Ramos (cell line): ENCODE data around the gene B3GALT4.
"Not testable (repeated sequence)": the region's sequence is repeated elsewhere in the genome, so short reads cannot be mapped to it uniquely, and the experiment has no call there.

Experiments
- in situ Hi-C: fragments of 300-500 bp; cut with MboI; formaldehyde crosslinking; loops from one replicate; pipeline ENCODE4 v1.14.3; 2022; ENCODE audit warnings: low sequenced_read_pairs; ENCODE audit not compliant: unreplicated experiment

The B3GALT4 gene

GRCh38 chr6:33271468-33272274 is 5.3 kb upstream of the B3GALT4 start, which contains the start of the genes RPS18 and VPS52:
RPS18 (plus strand) TSS chr6:33272075; CDS start chr6:33272120, 45 bp downstream.
VPS52 (minus strand) TSS chr6:33271876; CDS start chr6:33271675, 201 bp downstream.
- in situ Hi-C loops = no loop called here

DNA sequence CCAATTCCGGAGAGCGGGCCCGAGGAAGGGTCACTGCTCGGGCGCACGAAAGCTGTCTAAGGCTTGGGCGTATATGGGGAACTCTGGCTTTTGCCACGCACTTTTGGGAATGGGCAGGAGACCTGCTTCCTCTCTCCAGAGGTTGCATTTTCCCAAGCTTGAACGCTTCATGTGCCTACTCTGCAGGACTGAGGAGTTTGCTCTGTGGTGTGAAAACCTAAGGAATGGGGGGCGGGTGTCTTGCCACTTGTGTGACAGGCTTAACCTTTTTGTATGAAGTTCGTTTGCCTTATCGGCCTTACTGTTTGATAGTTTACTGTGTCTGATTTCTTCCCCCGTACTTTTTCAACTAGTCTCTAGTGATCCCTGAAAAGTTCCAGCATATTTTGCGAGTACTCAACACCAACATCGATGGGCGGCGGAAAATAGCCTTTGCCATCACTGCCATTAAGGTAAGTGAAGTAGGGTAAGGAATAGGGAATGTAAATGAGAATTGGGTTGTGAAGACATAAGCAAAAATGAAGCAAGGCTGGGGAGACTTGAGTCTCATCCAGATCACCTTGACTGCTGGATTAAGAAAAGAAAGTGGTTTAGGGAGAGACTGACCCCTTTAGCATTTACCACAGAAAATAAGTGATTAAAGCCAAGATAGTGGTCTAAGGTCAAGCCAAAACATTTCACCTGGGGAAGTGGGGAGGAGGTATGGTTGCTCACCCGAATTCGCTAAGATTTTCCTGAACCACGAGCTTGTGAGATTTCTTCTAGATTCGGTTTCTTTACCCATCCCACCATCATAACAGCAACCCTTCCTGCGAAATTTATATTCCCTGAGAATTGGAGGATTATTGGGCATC is 4.4 kb upstream of the B3GALT4 start:
- in situ Hi-C loops = no loop called here

- in situ Hi-C loops = no loop called here
Observed at GRCh38 chr6:33273129-33273923, 3.6 kb upstream of the B3GALT4 start.

- in situ Hi-C loops = no loop called here
Observed at GRCh38 chr6:33273924-33274902, 2.7 kb upstream of the B3GALT4 start.

GRCh38 chr6:33275795-33276580 is 935 bp upstream of the B3GALT4 start:
- in situ Hi-C loops = not testable (repeated sequence)

- in situ Hi-C loops = no loop called here
Observed at GRCh38 chr6:33276581-33276863, 401 bp upstream of the B3GALT4 start.

DNA sequence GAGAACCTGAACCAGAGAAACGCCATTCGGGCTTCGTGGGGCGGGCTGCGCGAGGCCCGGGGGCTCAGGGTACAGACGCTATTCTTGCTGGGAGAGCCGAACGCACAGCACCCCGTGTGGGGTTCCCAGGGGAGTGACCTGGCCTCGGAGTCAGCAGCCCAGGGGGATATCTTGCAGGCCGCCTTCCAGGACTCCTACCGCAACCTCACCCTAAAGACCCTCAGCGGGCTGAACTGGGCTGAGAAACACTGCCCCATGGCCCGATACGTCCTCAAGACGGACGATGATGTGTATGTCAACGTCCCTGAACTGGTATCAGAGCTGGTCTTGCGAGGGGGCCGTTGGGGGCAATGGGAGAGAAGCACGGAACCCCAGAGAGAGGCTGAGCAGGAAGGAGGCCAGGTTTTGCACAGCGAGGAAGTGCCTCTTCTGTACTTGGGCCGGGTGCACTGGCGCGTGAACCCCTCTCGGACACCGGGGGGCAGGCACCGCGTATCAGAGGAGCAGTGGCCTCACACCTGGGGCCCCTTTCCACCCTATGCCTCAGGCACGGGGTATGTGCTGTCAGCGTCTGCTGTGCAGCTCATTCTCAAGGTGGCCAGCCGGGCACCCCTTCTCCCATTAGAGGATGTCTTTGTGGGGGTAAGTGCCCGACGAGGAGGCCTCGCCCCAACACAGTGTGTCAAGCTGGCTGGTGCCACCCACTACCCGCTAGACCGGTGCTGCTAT is 904 bp downstream of the B3GALT4 start:
- in situ Hi-C loops = no loop called here

- in situ Hi-C loops = no loop called here
Observed at GRCh38 chr6:33278392-33278741, 1.4 kb downstream of the B3GALT4 start.

GRCh38 chr6:33278810-33279209 is 1.9 kb downstream of the B3GALT4 start:
- in situ Hi-C loops = no loop called here

GRCh38 chr6:33279257-33279695 is 2.4 kb downstream of the B3GALT4 start:
- in situ Hi-C loops = no loop called here

DNA sequence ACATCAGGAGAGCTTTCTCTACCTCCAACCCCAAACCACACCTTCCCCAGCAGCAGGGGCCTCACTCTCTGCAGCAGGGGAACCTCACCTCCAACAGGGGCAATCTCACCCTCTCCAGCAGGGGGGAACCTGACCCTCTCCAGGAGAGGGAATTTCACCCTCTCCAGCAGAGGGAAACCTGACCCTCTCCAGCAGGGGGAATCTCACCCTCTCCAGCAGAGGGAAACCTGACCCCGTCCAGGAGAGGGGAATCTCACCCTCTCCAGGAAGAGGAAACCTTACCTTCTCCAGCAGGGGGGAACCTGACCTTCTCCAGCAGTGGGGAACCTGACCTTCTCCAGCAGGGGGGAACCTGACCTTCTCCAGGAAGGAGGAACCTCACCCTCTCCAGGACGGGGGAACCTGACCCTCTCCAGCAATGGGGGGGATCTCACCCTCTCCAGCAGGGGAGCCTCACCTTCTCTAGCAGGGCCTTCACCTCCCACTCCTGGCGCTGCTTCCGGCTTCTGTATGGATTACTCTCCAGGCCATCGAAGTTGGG is 3.1 kb downstream of the B3GALT4 start:
- in situ Hi-C loops = no loop called here

DNA sequence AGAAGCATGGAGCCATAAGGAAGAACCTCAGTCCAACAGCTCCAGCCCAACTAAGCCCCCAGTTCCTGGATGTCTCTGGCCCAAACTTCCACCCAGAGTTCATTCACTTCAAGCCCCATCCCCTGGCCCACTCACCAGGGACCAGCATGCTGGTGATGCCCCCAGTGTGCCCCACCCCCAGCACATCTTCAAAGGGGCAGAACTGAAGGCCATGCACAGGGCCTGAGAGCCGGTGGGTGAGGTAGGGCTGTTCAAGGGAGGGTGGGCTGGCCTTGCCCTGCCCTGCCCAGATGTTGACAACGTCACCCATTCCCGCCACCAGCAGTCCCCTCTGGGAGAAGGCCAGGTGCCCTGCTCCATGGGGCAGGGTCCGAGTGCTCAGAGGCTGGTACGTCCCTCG is 3.6 kb downstream of the B3GALT4 start:
- in situ Hi-C loops = no loop called here

DNA sequence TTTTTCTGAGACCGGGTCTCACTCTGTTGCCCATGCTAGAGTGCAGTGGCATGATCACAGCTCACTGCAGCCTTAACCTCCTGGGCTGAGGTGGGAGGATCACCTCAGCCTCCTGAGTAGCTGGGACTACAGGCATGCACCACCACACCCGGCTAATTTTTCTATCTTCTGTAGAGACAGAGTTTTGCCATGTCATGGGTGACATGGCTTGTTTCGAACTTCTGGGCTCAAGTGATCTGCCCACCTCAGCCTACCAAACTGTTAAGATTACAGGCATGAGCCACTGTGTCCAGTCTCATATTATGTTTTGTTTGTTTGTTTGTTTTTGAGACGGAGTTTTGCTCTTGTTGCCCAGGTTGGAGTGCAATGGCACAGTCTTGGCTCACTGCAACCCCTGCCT is 8.3 kb downstream of the B3GALT4 start:
- in situ Hi-C loops = not testable (repeated sequence)

DNA sequence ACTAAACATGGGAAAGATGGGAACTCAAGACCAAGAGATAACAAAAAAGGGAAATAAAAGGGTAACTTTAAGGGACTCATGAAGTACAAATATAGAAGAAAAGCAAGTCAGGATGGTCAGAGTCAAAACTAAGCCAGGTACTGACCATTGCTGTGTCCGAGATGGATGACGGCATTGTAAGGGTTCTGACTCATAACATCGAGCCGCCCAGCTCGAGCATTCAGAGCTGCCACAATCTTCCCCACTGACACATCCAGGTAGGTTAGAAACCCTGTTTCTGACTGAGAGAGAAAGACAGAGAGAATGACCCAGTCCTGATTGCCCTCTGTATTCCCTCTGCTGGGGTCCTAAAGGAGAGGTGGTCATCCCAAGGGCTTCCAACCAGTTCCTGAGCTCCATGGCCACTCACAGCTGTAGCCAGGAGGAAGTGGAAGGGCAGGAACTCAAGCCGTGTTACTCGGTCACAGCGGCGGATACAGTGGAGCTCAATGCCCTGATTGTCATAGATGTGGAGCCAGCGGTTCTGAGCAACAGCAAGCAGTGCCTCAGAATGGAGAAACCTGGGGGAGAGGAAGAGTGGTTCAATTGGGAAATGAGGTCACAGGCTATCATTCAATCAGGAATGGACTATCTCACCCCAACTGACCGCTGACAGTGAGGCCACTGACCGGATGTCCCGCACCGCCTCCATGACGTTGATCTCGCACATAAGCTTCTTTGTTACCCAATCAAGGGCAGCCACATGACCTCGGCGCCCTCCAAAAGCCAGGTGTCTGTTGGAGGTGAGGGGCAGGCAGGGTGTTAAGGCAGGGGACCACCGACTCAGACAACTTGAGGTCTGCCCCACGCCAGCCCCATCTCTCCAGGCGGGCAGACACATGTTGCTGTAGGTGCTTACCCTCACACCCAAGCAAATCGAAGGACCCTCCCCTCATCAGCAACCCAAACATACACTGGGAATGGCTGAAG is 10.3 kb downstream of the B3GALT4 start:
- in situ Hi-C loops = no loop called here

DNA sequence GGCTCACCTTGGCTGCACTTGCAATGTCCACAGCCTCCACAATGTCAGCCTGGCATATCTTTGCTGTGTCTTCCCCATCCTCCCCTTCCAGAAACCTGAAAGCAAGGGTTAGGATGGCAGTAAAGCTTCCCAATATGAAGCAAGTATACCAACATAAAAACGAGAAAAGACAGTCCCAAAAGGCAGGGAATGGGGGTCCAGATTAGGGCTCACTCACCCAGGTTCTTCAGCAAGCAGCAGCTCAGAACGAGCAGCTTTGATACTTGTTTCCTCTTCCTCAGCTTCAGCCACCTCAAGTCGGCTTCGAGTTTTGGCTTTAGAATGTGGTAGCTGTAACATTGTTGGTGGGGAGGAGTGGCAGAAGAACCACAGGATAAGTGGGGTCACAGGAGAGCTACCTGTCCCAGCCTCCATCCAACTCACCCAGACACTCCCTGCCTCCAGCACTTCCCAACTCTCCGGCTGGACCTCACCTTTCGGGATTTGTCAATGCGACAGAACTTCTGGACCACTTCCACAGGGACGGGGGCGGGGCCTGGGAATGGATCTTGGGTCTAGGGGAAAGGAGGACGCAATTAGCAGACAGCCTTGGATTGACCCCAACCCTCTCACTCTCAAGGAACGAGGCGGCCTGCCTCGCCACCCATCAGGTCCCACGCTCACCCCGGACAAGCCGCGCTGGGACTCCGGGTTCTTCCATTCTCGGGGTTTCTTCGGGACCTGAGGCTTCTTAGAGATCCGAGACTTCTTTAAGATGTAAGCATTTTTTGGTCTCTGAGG is 11.4 kb downstream of the B3GALT4 start:
- in situ Hi-C loops = no loop called here
